HTR-8/SVneo (cell line): Measurements from ENCODE around the gene CBX7.

ENCODE experiments used
- DNase-seq: peaks from one replicate; pipeline ENCODE4 v3.0.0; 2011; ENCODE audit warnings: low spot score, mixed read lengths; ENCODE audit not compliant: insufficient read length
- FAIRE-seq: peaks from 2 replicates; lab custom pipeline; 2011; peaks lifted over from hg19 to GRCh38; lab: Jason Lieb, UNC

Gene CBX7

DNA sequence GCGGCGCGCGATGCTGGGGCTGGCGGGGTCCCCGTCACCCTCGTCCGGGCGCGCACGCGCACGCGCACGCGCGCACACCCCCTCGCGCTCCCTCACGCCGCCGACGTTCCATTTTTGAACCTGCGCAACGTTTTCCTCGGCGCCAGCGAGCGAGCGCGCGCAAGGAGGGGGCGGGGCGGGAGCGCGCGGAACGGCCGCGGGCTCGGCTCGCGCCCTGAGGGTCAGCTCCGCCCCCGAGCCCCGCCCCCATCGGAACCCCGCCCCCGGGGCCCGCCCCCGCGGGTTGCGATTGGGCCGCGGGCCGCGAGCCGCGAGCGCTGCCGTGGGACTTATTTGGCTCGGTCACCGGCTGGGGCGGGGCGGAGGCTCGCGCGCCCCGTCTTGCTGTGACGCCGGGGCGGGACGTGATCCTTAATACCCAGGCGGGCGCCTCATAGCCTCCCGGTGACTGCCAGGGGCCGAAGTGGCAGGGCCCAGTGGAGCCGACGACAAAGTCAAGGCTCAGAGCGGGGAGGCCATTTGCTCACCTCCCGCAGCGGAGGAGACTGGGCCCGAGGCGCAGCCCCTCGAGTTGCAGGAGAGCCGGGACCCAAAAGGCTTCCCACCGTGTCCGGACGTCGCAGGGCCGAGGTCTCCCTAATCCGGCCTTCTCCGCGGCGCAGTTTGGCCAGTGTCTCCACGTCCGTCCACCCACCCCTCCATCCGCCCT is at the start of gene CBX7:
TSS of gene CBX7 (minus strand) at position 170 of the 709 bp plus-strand sequence. CDS start 236 bp downstream, outside the sequence.
- peak; percentile 88 for DNase-seq
- FAIRE-seq, result peak; percentile 88

DNA sequence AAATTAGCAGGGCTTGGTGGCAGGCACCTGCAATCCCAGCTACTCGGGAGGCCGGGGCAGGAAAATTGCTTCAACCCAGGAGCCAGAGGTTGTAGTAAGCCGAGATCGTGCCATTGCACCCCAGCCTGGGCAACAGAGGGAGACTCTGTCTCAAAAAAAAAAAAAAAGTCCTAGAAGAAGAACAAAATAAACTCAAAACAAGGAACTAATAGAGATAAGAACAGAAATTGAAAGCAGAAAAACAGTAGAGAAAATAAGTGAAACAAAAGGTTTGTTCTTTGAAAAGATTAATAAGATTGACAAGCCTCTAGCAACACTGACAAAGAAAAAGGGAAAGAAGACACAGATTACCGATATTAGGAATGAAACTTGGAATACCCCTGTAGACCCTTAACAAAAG is 45.1 kb upstream of the CBX7 start:
- no peak for DNase-seq
- FAIRE-seq, result no peak

DNA sequence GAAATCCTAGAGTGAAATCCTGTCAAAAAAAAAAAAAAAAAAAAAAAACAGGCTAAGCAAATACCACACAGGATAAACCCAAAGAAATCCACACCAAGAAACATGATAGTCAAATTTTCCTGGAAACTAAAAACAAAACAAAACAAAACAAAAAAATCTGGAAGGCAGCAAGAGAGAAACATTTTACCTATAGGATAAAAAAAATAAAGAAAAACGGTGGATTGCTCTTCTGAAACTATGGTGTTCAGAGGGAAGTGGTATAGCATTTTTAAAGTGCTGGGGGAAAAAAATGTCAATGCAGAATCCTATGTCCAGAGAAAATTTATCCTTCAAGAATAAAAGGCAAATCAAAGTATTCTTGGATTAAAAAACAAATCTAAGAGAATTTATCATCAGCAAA is 41.6 kb upstream of the CBX7 start:
- no peak for FAIRE-seq
- no peak for DNase-seq

DNA sequence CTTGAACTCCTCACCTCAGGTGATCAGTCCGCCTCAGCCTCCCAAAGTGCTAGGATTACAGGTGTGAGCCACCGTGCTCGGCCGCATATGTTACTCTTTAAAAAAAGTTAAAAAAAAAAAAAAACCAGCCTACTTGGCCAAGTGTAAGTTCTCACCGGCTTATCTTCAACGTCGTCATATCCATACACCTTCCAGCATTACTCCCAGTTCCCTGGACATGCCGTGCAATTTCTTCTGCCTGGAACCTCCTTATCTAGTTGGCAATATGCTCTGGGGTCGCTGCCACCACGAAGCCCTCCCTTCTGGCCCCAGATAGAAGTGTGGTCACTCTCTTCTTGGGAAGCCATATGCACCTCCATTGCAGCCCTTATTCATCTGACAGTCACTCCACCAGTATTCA is 36.3 kb upstream of the CBX7 start:
- no peak for FAIRE-seq
- no peak for DNase-seq

DNA sequence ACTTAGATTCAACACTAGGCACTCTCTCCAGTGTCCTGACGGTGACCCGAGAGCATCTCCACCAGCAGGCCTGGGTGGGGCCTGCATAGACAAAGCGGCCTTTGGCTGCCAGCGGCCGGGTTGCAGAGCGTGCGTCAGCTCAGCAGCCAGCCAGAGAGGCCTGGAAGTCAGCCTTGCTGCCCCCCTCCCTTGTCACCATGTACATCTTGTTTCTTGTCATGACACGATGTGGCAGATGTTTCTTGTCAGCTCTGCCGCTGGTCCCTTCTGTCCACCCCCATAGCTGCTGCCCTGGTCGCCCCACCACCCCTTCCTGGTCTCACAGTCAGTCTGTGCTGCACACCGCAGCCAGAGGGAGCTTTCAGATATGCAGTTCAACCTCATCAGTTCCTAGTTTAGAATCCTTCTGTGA is 33.1 kb upstream of the CBX7 start:
- FAIRE-seq (no peak), DNase-seq (no peak)

DNA sequence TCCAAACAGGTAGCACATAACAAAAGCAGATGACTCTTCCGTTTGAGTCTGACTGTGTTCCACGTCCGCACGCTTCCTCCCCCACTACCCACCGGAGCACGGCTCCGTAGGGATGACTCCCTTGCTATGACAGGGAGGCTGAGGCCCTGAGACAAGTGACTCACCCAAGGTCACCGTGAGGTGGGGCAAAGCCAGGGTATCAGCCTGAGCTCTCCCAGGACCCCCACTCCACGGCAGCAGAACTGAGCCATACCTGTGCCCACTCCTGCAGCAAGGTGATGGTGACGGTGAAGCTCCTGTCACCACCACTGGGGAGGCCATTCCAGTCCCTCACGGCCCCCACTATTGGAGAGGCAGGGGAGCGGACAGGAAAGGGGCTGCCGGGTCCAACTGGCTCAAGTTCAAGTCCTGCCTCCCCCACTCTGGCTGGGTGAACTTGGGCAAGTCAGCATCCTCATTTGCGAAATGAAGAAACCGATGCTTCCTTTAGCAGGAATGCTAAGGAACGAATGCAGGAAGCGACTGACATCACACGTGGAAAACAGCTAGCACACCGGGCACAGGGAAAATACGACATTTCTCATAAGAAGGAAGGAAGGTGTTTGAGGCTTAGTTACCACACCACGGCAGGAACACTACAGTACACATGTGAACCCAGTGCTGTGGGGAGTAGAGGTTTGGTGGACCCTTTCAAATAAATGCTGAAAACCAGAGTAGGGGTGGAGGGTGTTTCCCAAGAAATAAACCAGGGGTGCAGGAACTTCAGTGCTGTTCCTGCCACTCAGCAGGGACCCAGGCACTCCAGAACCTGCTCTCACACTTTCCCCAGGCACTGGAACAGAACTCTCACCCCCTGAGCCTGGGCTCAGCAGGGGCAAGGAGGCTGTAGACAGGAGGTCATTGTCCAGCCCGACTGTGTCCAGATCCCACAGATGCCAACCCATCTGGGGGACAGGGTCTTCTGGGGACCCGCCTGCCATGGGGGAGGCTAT is 32.4 kb upstream of the CBX7 start:
- FAIRE-seq (peak; percentile 28), DNase-seq (no peak)

DNA sequence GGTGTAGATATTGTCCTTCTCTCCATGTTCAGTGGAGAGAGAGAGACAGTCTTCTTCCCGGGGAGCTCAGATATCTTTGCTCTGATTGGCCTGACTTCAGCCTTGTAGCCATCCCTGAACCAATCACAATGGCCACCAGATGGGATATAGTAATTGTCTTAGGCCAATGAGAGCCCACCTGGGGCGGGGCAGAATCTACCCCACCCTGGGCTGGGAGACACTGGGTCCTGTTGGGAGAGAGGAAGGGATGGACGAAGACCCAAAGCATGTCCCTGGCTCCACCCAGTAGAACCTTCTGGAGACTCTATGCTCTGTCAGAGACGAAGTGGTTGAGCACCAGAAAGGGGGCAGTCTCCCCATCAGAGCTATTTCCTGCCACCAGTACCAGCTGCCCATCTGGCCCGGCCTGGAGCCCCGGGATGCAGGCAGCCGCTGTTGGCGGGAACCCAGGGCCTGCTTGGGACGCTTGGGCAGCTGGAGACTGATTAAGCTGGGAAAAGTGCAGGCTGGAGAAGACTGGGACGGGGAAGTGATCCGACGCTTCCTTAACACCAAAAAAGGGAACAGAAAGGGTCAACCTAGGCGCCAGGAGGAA is 31.6 kb upstream of the CBX7 start:
- DNase-seq, result peak; percentile 85
- peak; percentile 83 for FAIRE-seq

DNA sequence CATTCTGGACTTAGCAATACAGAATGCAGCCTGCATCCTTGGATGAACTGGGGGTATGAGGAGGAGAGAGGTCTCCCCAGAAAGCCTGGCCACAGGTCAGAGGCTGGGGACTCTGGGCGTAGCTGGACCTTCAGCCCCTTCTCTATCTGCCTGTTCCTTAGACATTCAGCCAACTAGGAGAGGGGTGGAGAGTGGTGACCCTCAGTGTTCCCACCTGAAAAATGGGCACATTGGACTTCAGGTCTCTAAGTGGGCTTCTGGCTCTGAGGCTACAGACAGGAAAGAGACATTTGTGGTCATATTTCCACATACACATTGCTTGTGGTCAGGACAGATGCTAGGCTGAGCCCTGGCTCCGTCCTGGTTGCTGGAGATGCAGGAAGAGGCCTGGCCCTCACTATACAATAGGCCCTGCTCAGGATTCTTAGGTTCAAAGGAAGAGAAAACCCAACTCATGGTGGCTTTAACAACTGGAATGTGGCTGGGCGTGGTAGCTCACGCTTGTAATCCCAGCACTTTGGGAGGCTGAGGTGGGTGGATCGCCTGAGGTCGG is 30.1 kb upstream of the CBX7 start:
- FAIRE-seq (no peak), DNase-seq (no peak)

DNA sequence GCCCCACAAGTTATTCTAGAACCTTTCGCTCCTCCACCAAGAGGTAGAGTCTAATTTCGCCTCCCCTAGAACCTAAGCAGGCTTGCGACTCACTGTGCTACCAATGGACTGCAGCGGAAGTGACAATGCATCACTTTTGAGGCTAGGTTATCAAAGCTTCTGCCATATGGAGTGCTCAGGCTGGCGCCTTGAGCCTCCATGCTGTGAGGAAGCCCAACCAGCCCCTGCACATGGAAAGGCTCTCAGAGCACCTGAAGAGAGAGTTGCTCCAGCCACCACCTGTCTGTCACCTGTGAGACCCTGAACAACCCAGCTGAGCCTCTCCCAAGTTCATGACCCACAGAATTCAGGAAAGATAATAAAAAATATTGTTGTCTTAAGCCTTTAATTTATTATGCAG is 29.3 kb upstream of the CBX7 start:
- DNase-seq (no peak), FAIRE-seq (no peak)

DNA sequence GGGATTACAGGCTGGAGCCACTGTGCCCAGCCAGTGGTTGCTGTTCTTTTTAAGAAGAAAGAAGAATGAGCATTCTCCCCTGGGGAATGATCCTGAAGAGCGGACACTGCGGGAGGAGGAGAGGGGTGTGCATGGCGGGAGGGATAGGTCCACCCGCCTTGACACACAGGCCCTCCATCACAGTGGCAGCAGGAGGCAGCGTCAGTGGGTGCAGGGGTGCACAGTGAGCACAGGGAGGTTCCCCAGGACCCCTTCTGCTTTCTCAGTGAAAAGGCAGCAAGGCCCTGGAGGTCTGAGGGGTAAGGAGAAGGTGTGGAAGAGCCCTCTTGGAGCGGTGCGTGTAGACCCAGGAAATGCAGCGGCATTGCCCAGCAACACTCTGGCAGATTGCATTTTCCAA is 28.9 kb upstream of the CBX7 start:
- FAIRE-seq, result no peak
- DNase-seq, result no peak

DNA sequence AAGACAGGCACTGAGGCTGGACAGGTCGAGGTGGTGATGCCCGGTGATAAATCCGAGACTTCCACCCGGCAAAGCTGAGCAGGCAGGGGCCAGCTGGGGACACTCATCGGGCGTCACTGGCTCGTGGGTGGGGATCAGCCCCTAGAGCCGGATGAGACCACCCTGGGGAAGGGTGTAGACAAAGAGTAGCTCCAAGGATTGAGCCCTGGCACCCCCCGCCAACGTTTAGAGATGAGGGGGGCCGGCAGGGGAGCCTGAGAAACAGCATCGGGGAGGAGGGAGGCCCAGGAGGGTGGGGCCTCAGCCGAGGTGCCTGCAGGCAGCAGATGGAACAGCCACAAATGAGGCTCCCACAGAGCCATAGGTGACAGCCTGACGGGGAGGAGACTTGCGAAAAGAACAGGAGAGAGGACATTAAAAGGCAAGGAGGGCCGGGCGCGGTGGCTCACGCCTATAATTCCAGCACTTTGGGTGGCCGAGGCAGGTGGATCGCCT is 27.4 kb upstream of the CBX7 start:
- FAIRE-seq, result no peak
- no peak for DNase-seq

DNA sequence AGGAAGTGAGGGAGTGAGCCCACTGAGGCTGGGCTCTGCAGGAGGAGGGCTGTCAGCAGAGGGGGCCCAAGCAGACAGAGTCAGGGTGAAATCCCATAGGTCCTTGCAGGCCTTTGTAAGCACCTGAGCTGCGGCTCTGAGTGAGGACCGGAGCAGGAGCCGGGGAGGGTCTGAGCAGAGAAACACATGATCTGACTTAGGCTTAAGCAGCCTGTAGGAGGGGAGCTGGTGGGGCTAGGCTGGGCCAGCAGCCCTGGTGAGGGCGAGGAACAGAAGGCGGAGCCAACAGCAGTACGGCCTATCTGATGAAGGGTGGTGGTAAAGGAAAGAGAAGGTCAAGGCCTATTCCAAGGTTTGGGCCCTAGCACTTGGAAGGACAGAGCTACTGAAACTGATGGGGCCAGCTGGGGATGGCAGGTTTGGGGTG is 26.9 kb upstream of the CBX7 start:
- DNase-seq (no peak), FAIRE-seq (no peak)

DNA sequence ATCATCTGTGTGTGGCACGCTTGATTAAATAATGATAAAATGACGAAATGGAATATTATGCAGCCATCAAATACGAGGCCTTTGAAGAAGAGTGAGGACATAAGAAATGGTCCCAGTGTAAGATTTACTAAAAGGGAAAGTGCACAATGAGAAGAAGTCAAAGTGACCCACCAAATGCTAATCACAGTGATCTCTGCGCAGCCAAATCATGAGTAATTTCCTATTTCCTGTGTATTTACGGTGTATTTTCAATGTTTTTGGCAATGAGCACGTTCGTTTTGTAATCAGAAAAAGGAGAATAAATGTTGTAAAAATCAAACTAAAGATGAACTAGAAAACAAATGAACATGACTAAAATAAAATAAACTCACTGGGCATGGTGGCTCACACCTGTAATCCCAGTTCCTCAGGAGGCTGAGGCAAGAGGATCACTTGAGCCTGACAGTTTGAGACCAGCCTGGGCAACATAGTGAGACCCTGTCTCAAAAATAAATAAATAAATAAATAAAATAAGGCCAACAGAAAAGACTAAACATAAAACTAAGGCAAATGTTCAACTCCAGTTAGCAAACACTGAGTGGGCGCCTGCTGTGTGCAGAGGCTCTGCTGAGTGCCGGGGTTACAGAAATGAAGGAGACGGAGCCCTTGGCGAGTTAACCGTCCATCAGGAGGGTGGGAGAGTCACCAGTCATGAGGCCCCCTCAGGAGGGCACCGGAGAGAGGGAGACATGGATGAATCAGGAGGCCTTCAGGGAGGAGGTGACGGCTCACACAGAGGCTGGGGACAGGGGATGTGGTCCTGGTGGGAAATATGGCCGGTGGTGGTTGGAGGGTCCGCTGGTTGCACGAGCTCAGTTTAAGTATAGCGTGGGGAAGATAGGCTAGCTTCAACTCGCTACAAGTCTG is 26.0 kb upstream of the CBX7 start:
- FAIRE-seq (no peak), DNase-seq (no peak)

DNA sequence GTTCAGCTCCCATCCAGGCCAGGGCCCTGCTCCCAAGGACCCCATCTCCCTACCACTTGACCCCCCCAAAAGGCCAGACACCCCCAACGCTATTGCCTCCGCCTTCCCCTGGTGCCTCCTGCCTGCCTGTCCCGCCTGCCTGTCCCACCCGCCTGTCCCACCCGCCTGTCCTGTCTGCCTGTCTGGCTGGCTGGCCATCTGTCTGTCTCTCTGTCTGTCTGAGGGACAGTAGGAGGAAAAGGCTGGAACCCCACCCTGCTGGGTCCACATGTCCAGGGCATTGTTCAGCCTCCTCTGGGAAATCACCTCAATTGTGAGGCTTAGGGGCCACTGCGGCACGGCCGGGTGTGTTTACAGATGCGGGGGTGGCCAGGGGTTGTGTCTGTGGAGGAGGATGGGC is 25.3 kb upstream of the CBX7 start:
- DNase-seq (no peak), FAIRE-seq (no peak)

DNA sequence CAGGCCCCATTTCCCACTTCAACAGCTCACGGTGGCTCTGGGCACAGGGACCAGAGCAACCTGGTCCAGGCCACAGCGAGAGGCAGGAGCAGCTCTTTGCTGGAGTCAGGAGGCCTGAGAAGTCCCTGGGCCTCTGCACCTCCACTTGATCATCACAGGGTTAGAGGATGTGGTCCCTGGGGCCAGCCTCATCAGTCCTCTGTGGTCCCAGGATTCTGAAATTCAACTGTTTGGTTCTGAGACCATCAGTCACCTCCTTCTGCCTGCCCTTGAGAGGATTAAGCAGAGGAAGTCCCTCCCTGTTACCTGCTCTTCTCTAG is 24.9 kb upstream of the CBX7 start:
- DNase-seq, result no peak
- FAIRE-seq, result no peak

DNA sequence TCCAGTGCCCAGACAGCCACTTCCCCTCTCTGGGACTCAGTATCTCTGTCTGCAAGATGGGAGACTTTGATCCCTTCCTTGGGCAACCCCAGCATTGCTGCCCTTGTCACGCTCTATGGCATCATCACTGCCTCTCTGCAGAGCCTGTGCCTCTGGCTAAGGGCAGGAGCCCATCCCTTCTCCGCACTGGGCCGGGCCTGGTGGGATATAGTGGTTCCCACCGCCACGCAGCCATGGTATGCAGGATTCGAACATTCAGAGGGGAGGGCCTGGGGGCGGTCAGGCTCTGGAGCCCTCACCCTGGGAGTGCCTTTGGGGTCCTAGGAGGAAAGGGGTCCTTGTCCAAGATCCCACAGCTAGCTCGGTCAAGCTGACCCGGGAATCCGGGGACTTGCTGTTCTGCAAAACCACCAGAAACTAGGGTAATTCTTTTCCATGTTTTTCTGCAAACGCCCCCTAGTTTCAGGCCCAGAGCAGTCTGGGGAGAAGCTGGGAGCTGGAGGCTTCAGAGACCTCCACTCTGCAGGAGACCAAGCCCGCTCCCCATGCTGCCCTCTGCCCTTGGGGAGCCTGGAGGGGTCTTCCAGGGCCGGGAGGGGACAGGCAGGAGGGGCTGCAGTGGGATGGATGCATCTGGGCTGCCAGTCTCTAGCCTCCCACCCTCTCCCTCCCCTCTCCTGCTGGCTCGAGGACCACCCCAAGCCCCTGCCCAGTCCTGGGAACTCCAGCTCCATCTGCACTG is 24.4 kb upstream of the CBX7 start:
- FAIRE-seq, result no peak
- DNase-seq, result no peak

DNA sequence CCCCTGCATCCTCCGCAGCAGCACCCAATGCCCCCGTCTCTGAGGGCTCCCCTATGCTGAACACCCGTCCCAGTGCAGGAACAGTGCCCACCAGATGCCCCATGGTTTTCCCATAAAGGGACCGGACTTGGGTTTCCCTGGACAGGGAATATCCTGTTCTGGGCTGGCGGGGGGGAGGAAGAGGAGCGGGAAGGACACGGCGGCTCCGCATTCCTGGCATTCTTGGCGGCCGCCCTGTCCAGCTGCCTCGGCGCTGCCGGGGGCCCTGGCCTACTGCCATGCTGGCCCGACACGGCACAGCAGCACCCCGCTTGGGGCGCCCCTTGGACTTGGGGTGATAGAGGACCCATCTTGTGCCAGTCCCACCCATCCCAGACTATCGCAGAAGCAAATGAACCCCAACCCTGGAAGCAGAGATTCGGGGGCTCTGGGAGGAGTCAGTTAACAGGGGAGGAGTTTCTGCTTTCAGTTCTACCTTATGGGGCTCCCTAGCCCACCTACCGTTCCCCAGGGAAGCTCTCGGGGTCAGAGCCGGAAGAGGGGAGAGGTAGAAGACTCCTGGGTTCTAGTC is 23.7 kb upstream of the CBX7 start:
- FAIRE-seq, result peak; percentile 79
- DNase-seq, result peak; percentile 68

DNA sequence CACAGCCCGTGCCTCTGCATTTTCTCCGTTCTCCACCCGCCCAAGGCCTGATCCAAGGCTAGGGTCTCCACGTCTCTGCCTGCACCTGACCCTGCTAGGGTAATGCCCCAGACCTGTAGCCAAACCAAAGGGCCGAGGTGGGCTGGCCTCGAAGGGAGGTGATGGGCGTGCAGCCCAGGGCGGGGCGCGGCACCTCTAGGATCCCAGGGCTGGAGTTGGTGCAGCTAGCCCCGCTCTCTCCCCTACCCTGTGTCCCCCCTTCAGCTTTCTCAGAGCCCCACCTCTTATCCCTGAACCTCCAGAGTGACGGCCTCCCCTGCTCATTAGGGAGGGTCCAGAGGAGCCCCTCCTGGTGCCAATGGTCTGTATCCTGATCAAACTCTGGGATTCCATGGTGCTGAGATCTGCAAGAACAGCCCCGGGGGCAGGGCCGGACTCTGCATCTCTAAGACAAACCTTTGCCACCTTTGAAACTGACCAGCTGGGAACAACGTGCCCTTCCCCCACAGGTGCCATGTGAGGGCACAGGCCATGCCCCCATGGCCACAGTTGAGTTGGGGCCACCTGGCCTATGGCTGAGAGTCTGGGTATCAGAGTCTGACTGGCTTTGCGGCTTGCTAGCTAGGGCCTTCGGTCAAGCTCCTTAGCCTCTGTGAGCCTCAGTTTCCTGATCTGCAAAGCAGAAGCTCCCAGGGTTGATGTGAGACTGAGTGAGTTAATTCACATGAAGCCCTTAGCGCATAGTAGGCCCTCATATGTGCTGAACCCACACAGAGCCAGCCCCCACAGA is 23.1 kb upstream of the CBX7 start:
- DNase-seq, result no peak
- FAIRE-seq, result no peak
